Breast epithelium (tissue), 4 donors: Measurements from ENCODE around the gene VEGFB. TPM values are rescaled to one million over a fixed set of nuclear protein-coding genes. Genes with fewer than 3 reads are reported as not detected.

Source experiments
- DNase-seq, 2 donors: peaks; one replicate each; pipeline ENCODE4 v3.0.0-alpha.2; 2019; ENCODE audit warnings: low spot score in 2 of 2
- H3K27ac ChIP-seq, 2 donors: fragments of 200-600 bp; sonication (generic) in 1 of 2; one replicate each; pipeline ENCODE4 v1.5.1; 2016 to 2019; ENCODE audit warnings: mild to moderate bottlenecking in 1 of 2
- H3K27me3 ChIP-seq, 2 donors: fragments of 200-600 bp; sonication (generic) in 1 of 2; one replicate each; pipeline versions ENCODE4 v1.5.1 to v1.6.0; 2017 to 2019; ENCODE audit warnings: control low read depth in 1 of 2, mild to moderate bottlenecking in 1 of 2
- H3K36me3 ChIP-seq: fragments of 200-600 bp; one replicate; pipeline ENCODE4 v1.5.1; 2019
- H3K4me1 ChIP-seq, 2 donors: fragments of 200-600 bp; sonication (generic); one replicate each; pipeline ENCODE4 v1.5.1; 2016 to 2019; ENCODE audit warnings: control low read depth in 1 of 2
- H3K4me3 ChIP-seq, 3 donors: fragments of 200-600 bp; sonication (generic); 1 replicate in 2 of 3; 2 replicates in 1 of 3; pipeline ENCODE4 v1.5.1; 2016 to 2019; ENCODE audit warnings: mild to moderate bottlenecking in 3 of 3, moderate library complexity in 2 of 3
- H3K9me3 ChIP-seq, 2 donors: fragments of 200-600 bp; sonication (generic) in 1 of 2; one replicate each; pipeline ENCODE4 v1.5.1; 2016 to 2019; ENCODE audit warnings: control low read depth in 1 of 2
- CTCF ChIP-seq, 3 donors: fragments of 450-650 bp; IDR thresholded peaks; one replicate each; pipeline ENCODE4 v1.5.1; 2016 to 2017; ENCODE audit warnings: antibody characterized with exemption in 3 of 3, mild to moderate bottlenecking in 3 of 3, moderate library complexity in 3 of 3
- POLR2A ChIP-seq: fragments of 450-650 bp; IDR thresholded peaks from one replicate; pipeline ENCODE4 v1.6.1; 2016; ENCODE audit warnings: antibody characterized with exemption, mild to moderate bottlenecking, moderate library complexity
- POLR2AphosphoS5 ChIP-seq, 3 donors: sonication (generic); formaldehyde crosslinking; IDR thresholded peaks; one replicate each; pipeline ENCODE4 v1.6.1; 2017; ENCODE audit warnings: antibody characterized with exemption in 3 of 3
- intact Hi-C: fragments of 100-400 bp; cut with DNase I; formaldehyde crosslinking; loops from one replicate; pipeline ENCODE4 v1.15.1; 2023; ENCODE audit warnings: low total_unique reads
- total RNA-seq, 3 donors: library from RNA; depleted of rRNA; stranded (reverse); fragments of >200 nt; gene quantifications; one replicate each; pipeline ENCODE4 v1.1.0, GENCODE V29; 2016

The VEGFB gene
- total RNA-seq, 3 donors from 2014 or later, result 45.1 to 223 (median 53.4) TPM

- intact Hi-C loops, result no loop called here
- Histone ChIP-seq H3K4me1 (peaks cover 0 to 5% of the 10 kb centered on the region in 2 donors), H3K27me3 (no peaks in the 10 kb centered on the region), H3K27ac (no peak overlapping the region), H3K9me3 (no peaks in the 10 kb centered on the region), H3K4me3 (no peak overlapping the region), H3K36me3 (no peaks in the 10 kb centered on the region)
- TF ChIP-seq POLR2A, result no peak
- no peak for TF ChIP-seq CTCF (IDR thresholded peaks at IDR 0.05)
- TF ChIP-seq POLR2AphosphoS5 (IDR thresholded peaks at IDR 0.05), result no peak
- no peak for DNase-seq
Observed at GRCh38 chr11:64262271-64263002, 28.1 kb downstream of the VEGFB start.

GRCh38 chr11:64263021-64263946, 28.9 kb downstream of the VEGFB start:
- Histone ChIP-seq H3K27me3 (no peaks in the 10 kb centered on the region), H3K36me3 (no peaks in the 10 kb centered on the region), H3K4me1 (peaks cover 1 to 10% of the 10 kb centered on the region in 2 donors), H3K4me3 (no peak overlapping the region), H3K27ac (no peak overlapping the region), H3K9me3 (no peaks in the 10 kb centered on the region)
- DNase-seq, result no peak
- intact Hi-C loops, result no loop called here
- TF ChIP-seq POLR2A (no peak), CTCF (IDR thresholded peaks at IDR 0.05) (no peak)

GRCh38 chr11:64263947-64264317, 29.5 kb downstream of the VEGFB start:
- H3K4me3 ChIP-seq, result no peak overlapping the region
- intact Hi-C loops, result no loop called here
- no peak for DNase-seq

GRCh38 chr11:64264371-64264852, 30.0 kb downstream of the VEGFB start:
- H3K27me3 ChIP-seq, result no peaks in the 10 kb centered on the region
- H3K27ac ChIP-seq, result no peak overlapping the region
- H3K36me3 ChIP-seq, result no peaks in the 10 kb centered on the region
- H3K9me3 ChIP-seq, result no peaks in the 10 kb centered on the region
- H3K4me3 ChIP-seq, result no peak overlapping the region
- intact Hi-C loops, result no loop called here
- peaks cover 6 to 18% of the 10 kb centered on the region in 2 donors for H3K4me1 ChIP-seq
- no peak for DNase-seq
- TF ChIP-seq POLR2A (no peak), POLR2AphosphoS5 (IDR thresholded peaks at IDR 0.05) (no peak), CTCF (IDR thresholded peaks at IDR 0.05) (no peak)

More at GRCh38 chr11:64263947-64264317, 29.5 kb downstream of the VEGFB start:
- peaks cover 6 to 16% of the 10 kb centered on the region in 2 donors for H3K4me1 ChIP-seq
- H3K36me3 ChIP-seq, result no peaks in the 10 kb centered on the region
- TF ChIP-seq POLR2A (no peak), CTCF (IDR thresholded peaks at IDR 0.05) (no peak), POLR2AphosphoS5 (IDR thresholded peaks at IDR 0.05) (no peak)
- H3K27ac ChIP-seq, result no peak overlapping the region
- H3K27me3 ChIP-seq, result no peaks in the 10 kb centered on the region
- H3K9me3 ChIP-seq, result no peaks in the 10 kb centered on the region
